ENCODE data around the gene AP2A2. TPM values are rescaled to one million over a fixed set of nuclear protein-coding genes. Genes with fewer than 3 reads are reported as not detected.

AP2A2 gene
- total RNA-seq, 1 experiment from 2014 or later, result 47.1 TPM

DNA sequence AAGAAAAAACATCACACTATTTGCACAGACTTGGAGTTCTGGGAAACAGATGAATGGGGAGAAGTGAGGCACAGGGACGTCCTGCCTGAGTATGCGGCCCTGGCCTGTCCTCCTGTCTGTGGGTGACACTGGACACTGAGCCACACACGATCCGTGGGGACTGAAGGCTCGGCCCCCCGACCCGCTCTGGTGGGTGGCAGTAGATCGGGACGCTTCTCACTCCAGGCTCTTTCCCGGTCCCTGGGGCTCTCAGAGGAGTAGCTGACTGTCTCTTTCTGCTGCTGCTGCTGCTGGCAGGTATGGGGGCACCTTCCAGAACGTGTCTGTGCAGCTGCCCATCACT lies 83.1 kb downstream of the AP2A2 start:
- ATAC-seq, result no peak
- H3K4me1 Mint-ChIP-seq, result no peaks in the 10 kb centered on the region
- no peaks in the 10 kb centered on the region for H3K27me3 Mint-ChIP-seq (ENCODE audit: low read depth)
- DNase-seq (ENCODE audit: low spot score), result no peak
- H3K4me3 Mint-ChIP-seq, result no peak overlapping the region
- no peak overlapping the region for H3K27ac Mint-ChIP-seq
- TF ChIP-seq E2F1 (CRISPR knock-in tag; IDR thresholded peaks at IDR 0.05), result no peak
- peaks cover 23% of the 10 kb centered on the region for H3K36me3 Mint-ChIP-seq
- no peaks in the 10 kb centered on the region for H3K9me3 Mint-ChIP-seq
- CTCF ChIA-PET, result no interaction called here
- POLR2A ChIA-PET, result no interaction called here

DNA sequence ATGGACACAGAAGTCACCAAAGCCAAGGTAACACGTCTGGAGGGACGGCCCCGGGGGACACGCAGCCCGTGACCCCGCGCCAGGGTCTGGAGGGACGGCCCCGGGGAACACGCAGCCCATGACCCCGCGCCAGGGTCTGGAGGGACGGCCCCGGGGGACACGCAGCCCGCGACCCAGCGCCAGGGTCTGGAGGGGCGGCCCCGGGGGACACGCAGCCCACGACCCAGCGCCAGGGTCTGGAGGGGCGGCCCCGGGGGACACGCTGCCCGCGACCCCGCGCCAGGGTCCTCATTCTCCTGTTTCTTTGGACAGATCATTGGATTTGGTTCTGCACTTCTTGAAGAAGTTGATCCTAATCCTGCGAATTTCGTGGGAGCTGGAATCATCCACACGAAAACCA lies 83.7 kb downstream of the AP2A2 start:
- Mint-ChIP-seq H3K9me3 (no peaks in the 10 kb centered on the region), H3K27ac (no peak overlapping the region), H3K4me3 (no peak overlapping the region), H3K27me3 (ENCODE audit: low read depth) (no peaks in the 10 kb centered on the region), H3K36me3 (peaks cover 22% of the 10 kb centered on the region), H3K4me1 (no peaks in the 10 kb centered on the region)
- no peak for DNase-seq (ENCODE audit: low spot score)
- ATAC-seq, result no peak
- POLR2A ChIA-PET, result no interaction called here
- CTCF ChIA-PET, result no interaction called here
- no peak for TF ChIP-seq FOXK1 (CRISPR knock-in tag; IDR thresholded peaks at IDR 0.05)
- no peak for TF ChIP-seq GTF2I (CRISPR knock-in tag; conservative IDR thresholded peaks at IDR 0.05)
- no peak for TF ChIP-seq CREB1 (CRISPR knock-in tag; IDR thresholded peaks at IDR 0.05)
- TF ChIP-seq USF1 (CRISPR knock-in tag; IDR thresholded peaks at IDR 0.05), result no peak
- TF ChIP-seq, protein P1, sequence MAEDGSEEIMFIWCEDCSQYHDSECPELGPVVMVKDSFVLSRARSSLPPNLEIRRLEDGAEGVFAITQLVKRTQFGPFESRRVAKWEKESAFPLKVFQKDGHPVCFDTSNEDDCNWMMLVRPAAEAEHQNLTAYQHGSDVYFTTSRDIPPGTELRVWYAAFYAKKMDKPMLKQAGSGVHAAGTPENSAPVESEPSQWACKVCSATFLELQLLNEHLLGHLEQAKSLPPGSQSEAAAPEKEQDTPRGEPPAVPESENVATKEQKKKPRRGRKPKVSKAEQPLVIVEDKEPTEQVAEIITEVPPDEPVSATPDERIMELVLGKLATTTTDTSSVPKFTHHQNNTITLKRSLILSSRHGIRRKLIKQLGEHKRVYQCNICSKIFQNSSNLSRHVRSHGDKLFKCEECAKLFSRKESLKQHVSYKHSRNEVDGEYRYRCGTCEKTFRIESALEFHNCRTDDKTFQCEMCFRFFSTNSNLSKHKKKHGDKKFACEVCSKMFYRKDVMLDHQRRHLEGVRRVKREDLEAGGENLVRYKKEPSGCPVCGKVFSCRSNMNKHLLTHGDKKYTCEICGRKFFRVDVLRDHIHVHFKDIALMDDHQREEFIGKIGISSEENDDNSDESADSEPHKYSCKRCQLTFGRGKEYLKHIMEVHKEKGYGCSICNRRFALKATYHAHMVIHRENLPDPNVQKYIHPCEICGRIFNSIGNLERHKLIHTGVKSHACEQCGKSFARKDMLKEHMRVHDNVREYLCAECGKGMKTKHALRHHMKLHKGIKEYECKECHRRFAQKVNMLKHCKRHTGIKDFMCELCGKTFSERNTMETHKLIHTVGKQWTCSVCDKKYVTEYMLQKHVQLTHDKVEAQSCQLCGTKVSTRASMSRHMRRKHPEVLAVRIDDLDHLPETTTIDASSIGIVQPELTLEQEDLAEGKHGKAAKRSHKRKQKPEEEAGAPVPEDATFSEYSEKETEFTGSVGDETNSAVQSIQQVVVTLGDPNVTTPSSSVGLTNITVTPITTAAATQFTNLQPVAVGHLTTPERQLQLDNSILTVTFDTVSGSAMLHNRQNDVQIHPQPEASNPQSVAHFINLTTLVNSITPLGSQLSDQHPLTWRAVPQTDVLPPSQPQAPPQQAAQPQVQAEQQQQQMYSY (CRISPR knock-in tag; IDR thresholded peaks at IDR 0.05), result no peak
- TF ChIP-seq, protein P2, sequence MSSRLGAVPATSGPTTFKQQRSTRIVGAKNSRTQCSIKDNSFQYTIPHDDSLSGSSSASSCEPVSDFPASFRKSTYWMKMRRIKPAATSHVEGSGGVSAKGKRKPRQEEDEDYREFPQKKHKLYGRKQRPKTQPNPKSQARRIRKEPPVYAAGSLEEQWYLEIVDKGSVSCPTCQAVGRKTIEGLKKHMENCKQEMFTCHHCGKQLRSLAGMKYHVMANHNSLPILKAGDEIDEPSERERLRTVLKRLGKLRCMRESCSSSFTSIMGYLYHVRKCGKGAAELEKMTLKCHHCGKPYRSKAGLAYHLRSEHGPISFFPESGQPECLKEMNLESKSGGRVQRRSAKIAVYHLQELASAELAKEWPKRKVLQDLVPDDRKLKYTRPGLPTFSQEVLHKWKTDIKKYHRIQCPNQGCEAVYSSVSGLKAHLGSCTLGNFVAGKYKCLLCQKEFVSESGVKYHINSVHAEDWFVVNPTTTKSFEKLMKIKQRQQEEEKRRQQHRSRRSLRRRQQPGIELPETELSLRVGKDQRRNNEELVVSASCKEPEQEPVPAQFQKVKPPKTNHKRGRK (CRISPR knock-in tag; IDR thresholded peaks at IDR 0.05; ENCODE audit: borderline replicate concordance), result no peak
- no peak for TF ChIP-seq ELF4 (CRISPR knock-in tag; IDR thresholded peaks at IDR 0.05; ENCODE audit: low read depth)
- TF ChIP-seq ZBTB43 (CRISPR knock-in tag; IDR thresholded peaks at IDR 0.05), result no peak
- no peak for TF ChIP-seq ZNF121 (CRISPR knock-in tag; IDR thresholded peaks at IDR 0.05)
- no peak for TF ChIP-seq ATF3 (CRISPR knock-in tag; conservative IDR thresholded peaks at IDR 0.05)
- no peak for TF ChIP-seq CTCF (IDR thresholded peaks at IDR 0.05)
- TF ChIP-seq, protein P3, sequence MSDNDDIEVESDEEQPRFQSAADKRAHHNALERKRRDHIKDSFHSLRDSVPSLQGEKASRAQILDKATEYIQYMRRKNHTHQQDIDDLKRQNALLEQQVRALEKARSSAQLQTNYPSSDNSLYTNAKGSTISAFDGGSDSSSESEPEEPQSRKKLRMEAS (CRISPR knock-in tag; IDR thresholded peaks at IDR 0.05), result no peak
- no peak for TF ChIP-seq FOXJ3 (CRISPR knock-in tag; IDR thresholded peaks at IDR 0.05; ENCODE audit: borderline replicate concordance)
- no peak for TF ChIP-seq FOXP1 (CRISPR knock-in tag; IDR thresholded peaks at IDR 0.05; ENCODE audit: borderline replicate concordance)
- TF ChIP-seq RORB (CRISPR knock-in tag; IDR thresholded peaks at IDR 0.05), result no peak

Data from WTC11 (cell line).